Measurements from ENCODE around the gene FBN3. TPM values are rescaled to one million over a fixed set of nuclear protein-coding genes. Genes with fewer than 3 reads are reported as not detected.

The FBN3 gene
- polyA plus RNA-seq, 3 donors: 0.01 to 0.05 TPM; not detected in 1

DNA sequence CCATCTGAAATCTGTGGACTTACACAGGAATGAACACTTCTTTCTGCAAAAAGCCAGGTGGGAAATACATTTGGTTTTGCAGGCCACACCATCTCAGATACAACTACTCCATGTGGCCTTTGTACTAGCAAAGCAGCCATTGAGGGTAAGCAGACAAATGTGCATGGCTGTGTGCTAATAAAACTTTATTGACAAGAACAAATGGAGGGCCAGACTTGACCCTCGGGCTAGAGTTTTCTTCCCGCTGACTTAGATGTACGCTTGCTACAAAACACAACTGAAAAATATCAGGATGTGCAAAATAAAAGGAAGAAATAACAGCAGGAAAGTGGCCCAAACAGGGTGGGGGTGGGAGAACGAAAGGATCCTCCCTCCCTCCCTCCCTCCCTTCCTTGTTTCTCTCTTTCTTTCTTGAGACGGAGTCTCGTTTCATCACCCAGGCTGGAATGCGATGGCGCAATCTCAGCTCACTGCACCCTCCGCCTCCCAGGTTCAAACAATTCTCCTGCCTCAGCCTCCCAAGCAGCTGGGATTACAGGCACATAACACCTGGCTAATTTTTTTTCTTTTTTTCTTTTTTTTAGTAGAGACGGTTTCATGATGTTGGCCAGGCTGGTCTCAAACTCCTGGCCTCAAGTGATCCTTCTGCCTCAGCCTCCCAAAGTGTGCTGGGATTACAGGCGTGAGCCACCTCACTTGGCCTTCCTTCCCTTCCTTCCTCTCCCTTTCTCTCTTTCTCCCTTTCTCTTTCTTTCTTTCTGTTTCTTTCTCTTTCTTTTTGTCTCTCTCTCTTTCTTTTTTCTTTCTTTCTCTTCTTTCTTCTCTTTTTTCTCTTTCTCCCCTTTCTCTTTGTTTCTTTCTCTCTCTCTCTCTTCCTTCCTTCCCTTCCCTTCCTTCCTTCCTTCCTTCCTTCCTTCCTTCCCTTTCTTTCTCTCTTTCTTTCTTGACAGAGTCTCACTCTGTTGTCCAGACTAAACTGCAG, 67.5 kb downstream of the FBN3 start:
- no peak overlapping the region for H3K27ac ChIP-seq (ENCODE audit: low read depth, low read length)
- 65 to 84% (median 76%) methylated on average over 11 of the region's 11 CpGs for WGBS, 3 donors

DNA sequence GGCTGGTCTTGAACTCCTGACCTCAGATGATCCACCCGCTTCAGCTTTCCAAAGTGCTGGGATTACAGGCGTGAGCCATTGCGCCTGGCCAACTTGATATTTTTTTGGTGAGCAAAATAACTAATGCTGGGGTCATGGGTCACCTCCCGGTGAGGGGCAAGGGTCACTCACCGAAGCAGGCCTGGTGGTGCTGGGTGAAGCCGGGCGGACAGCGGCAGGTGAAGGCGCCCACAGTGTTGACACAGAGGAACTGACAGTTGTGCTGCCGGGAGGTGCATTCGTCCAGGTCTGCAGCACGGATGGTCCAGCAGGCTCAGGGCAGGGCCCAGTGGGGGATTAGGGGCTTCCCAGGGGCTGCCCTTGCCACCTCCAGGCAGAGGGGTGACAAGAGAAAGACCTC, 68.6 kb downstream of the FBN3 start:
- no peak overlapping the region for H3K27ac ChIP-seq (ENCODE audit: low read depth, low read length)
- WGBS, 3 donors: 88 to 96% (median 96%) methylated on average over 12 of the region's 12 CpGs

DNA sequence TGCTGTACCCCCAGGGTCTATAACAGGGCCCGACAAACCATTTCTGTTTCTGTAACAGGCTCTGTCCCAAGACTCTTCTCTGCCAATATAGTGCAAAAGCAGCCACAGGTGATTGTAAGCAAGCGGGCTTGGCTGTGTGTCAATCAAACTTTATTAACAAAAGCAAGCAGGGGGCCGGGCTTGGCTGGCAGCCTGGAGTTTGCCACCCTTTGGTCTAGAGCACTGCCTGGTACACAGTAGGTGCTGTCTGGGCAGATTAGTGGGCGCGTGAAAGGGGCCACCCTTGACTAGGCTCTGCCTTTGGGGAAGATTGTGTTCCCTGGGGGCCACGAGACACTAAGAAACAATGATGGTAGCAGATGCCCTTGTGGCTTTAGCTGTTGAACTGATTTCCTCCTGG, 69.4 kb downstream of the FBN3 start:
- no peak overlapping the region for H3K27ac ChIP-seq (ENCODE audit: low read depth, low read length)
- WGBS, 3 donors: 87 to 94% (median 92%) methylated on average over 6 of the region's 6 CpGs

GRCh38 chr19:8075158-8076074, 74.0 kb downstream of the FBN3 start:
- H3K27ac ChIP-seq (ENCODE audit: low read depth, low read length): no peak overlapping the region
- 77 to 84% (median 82%) methylated on average over 13 of the region's 13 CpGs for whole genome bisulfite sequencing, 3 donors

- WGBS, 3 donors: 81 to 100% (median 93%) methylated on average over 1 of the region's 1 CpG
- no peak overlapping the region for H3K27ac ChIP-seq (ENCODE audit: low read depth, low read length)
These were observed 74.9 kb downstream of the FBN3 start for GRCh38 chr19:8074501-8074900.

- WGBS, 3 donors: 87 to 92% (median 88%) methylated on average over 15 of the region's 15 CpGs
- H3K27ac ChIP-seq (ENCODE audit: low read depth, low read length): no peak overlapping the region
These were observed 77.5 kb downstream of the FBN3 start for GRCh38 chr19:8071912-8072311.

GRCh38 chr19:8069096-8069973, 80.1 kb downstream of the FBN3 start:
- WGBS, 3 donors: 81 to 86% (median 82%) methylated on average over 13 of the region's 13 CpGs
- no peak overlapping the region for H3K27ac ChIP-seq (ENCODE audit: low read depth, low read length)

- 93 to 94% (median 93%) methylated on average over 20 of the region's 20 CpGs for WGBS, 3 donors
- H3K27ac ChIP-seq (ENCODE audit: low read depth, low read length): no peak overlapping the region
These were observed 83.5 kb downstream of the FBN3 start for GRCh38 chr19:8065875-8066261.

- 71 to 90% (median 73%) methylated on average over 23 to 24 of the region's 24 CpGs for WGBS, 3 donors
These were observed 84.2 kb downstream of the FBN3 start for GRCh38 chr19:8064911-8065874.

DNA sequence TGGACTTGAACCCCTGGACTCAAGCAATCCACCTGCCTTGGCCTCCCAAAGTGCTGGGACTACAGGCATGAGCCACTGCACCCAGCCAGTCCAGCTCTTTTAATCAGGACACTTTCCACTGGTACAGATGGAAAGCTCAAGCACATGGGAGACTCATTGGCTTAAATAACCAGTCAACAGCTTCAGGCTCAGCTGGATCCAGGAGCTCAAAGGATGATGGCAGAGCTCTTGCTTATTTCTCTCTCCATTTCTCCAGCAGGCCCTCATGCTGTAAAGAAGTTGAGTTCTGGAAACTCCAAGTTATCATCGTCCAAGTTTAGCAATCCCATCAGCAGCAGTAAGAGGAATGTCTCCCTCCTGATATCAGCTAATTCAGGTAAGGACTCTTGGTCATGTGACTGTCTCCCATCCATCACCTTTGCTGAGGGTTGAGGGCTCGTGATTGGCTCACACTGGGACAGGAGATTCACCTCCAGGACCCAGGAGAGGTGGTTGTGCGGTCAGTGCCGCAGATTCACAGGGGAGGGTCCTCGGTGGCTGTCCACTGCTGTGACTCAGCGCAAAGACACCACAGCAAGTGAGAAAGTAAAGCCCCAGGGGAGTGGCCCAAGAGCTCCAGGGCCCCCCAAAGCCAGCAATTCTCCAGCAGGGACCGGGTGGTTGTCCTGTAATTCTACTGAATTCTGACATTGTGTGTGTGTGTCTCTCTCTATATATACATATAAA, 91.7 kb downstream of the FBN3 start:
- 74 to 79% (median 76%) methylated on average over 7 of the region's 7 CpGs for WGBS, 3 donors
- no peak overlapping the region for H3K27ac ChIP-seq (ENCODE audit: low read depth, low read length)

More at GRCh38 chr19:8064911-8065874, 84.2 kb downstream of the FBN3 start:
- no peak overlapping the region for H3K27ac ChIP-seq (ENCODE audit: low read depth, low read length)

DNA sequence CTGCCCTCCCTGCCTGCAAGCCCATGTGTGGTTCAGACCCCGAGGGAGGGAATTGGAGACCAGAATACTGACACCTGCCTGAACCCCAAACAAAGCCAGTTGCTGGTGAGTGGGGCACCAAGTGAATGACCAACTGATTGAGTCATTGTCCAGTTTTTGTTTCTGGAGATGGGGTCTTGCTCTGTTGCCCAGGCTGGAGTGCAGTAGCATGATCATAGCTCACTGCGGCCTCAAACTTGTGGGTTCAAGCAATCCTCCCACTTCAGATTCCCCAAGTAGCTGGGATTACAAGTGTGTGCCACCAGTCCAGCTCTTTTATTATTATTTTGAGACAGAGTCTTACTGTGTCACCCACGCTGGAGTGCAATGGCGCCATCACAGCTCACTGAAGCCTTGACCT, 92.9 kb downstream of the FBN3 start:
- no peak overlapping the region for H3K27ac ChIP-seq (ENCODE audit: low read depth, low read length)
- 89 to 96% (median 93%) methylated on average over 4 of the region's 4 CpGs for WGBS, 3 donors

- no peak overlapping the region for H3K27ac ChIP-seq (ENCODE audit: low read depth, low read length)
- WGBS, 3 donors: 15 to 69% (median 63%) methylated on average over 9 of the region's 9 CpGs
These were observed 95.2 kb downstream of the FBN3 start for GRCh38 chr19:8054169-8054568.

DNA sequence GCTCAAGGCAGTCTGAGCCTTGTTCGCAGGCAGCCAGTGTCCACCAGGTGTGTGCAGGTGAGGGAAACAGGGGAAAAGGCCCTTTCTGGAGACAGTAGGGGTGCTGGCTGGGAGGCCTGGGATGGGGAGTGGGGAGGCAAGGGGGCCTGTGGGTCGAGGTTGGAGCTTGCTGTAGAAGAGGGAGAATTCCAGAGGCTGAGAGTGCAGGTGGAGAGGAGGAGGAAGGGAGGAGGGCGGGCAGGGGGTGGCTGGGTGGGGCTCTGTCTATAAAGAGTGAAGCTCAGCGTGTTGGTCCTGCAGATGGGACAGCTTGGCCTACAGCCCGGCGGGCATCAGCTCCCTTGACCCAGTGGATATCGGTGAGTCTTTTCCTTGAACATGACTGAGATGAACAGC, 96.9 kb downstream of the FBN3 start, which contains the start of gene CCL25:
CCL25 (plus strand) TSS at position 297 of the 396 bp plus-strand sequence. CDS start 290 bp downstream, outside the sequence.
- WGBS, 3 donors: 61 to 76% (median 73%) methylated on average over 7 of the region's 7 CpGs
- H3K27ac ChIP-seq (ENCODE audit: low read depth, low read length): no peak within 1 kb of the TSS

GRCh38 chr19:8050274-8051096, 98.9 kb downstream of the FBN3 start:
- no peak overlapping the region for H3K27ac ChIP-seq (ENCODE audit: low read depth, low read length)
- 5 to 12% (median 7%) methylated on average over 38 to 49 of the region's 49 CpGs for WGBS, 3 donors

DNA sequence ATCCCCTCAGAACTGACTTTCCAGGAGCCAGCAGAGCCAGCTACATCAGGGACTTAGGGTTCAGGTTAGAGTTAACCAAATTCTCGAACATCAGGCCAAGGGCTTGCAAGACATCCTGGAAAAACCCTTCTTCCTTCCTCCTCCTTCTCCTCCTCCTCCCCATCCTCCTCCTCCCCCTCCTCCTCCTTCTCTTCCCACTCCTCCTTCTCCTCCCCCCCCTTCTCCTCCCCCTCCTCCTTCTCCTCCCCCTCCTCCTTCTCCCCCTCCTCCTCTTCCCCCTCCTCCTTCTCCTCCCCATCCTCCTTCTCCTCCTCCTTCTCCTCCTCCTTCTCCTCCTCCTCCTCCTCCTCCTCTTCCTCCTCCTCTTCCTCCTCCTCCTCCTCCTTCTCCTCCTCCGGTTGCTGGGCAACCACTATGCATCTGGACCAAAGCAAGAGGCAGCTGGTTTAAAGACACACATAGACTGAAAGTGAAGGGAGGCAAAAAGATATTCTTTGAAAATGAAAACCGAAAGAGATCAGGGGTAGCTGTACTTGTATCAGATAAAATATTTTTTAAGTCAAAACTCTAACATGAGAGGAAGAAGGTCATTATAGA, 102.7 kb downstream of the FBN3 start:
- no peak overlapping the region for H3K27ac ChIP-seq (ENCODE audit: low read depth, low read length)
- WGBS, 3 donors: 37 to 78% (median 56%) methylated on average over 2 to 3 of the region's 3 CpGs

All from adipose tissue (tissue), 3 donors.